RWPE2 (cell line): ENCODE data around the gene KCNH1.

ENCODE experiments used
- ATAC-seq: fragments of 200-7000 bp; cut with Tn5 transposase; 3 replicates; pipeline ENCODE4 v1.9.1; 2021; ENCODE audit warnings: low read depth
- DNase-seq: peaks from one replicate; pipeline ENCODE4 v3.0.0-alpha.2; 2020; ENCODE audit warnings: low spot score
- H3K27ac ChIP-seq: fragments of 450-650 bp; 2 replicates; pipeline ENCODE4 v1.5.1; 2017; ENCODE audit warnings: mild to moderate bottlenecking; ENCODE audit not compliant: poor library complexity, severe bottlenecking
- H3K27me3 ChIP-seq: fragments of 250-450 bp; sonication (Bioruptor Pico); 2 replicates; pipeline ENCODE4 v1.5.1; 2021; ENCODE audit warnings: mild to moderate bottlenecking, moderate library complexity; ENCODE audit not compliant: insufficient read depth, poor library complexity, severe bottlenecking
- H3K36me3 ChIP-seq: fragments of 250-450 bp; sonication (Bioruptor Pico); 2 replicates; pipeline ENCODE4 v1.5.1; 2020; ENCODE audit warnings: low read depth, mild to moderate bottlenecking, moderate library complexity
- H3K4me1 ChIP-seq: fragments of 250-450 bp; sonication (Bioruptor Pico); 2 replicates; pipeline ENCODE4 v1.5.1; 2021; ENCODE audit warnings: mild to moderate bottlenecking, moderate library complexity; ENCODE audit not compliant: insufficient read depth, poor library complexity, severe bottlenecking
- H3K4me3 ChIP-seq: fragments of 250-450 bp; sonication (Bioruptor Pico); 2 replicates; pipeline ENCODE4 v1.5.1; 2021; ENCODE audit warnings: mild to moderate bottlenecking, moderate library complexity; ENCODE audit not compliant: severe bottlenecking
- H3K9me3 ChIP-seq: fragments of 250-450 bp; sonication (Bioruptor Pico); 2 replicates; pipeline ENCODE4 v1.5.1; 2021; ENCODE audit warnings: mild to moderate bottlenecking, moderate library complexity; ENCODE audit not compliant: severe bottlenecking
- TF ChIP-seq, protein P1 (sequence below): fragments of 450-650 bp; IDR thresholded peaks from one replicate; pipeline ENCODE4 v1.5.1; 2017; ENCODE audit warnings: mild to moderate bottlenecking, moderate library complexity; ENCODE audit not compliant: poor library complexity, severe bottlenecking

The KCNH1 gene

DNA sequence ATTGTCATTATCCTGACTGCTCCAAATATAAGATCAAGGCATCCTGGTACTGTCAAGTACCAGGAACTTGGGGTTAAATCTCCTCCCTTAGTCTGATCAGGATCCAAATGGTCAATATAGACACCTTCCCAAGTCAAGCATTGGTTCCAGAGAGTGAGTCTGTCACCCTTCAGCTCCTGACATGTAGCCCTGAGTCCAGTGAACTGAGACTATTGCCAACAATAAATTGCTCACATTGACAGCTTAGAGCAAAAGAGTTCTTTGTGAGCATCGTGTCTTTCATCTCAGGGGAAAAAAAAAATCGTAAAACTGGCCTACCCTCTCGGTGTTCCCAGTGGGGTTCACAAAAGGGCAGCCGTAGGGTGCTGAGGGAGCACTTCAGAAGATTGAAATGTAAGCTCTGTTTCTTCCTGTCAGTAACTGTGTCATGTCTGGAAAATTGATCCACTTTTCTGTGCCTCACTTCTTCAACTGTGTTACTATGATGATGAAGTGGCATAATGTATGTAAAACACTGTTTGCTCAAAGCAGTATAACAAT, 228.5 kb downstream of the KCNH1 start:
- TF ChIP-seq, protein P1, sequence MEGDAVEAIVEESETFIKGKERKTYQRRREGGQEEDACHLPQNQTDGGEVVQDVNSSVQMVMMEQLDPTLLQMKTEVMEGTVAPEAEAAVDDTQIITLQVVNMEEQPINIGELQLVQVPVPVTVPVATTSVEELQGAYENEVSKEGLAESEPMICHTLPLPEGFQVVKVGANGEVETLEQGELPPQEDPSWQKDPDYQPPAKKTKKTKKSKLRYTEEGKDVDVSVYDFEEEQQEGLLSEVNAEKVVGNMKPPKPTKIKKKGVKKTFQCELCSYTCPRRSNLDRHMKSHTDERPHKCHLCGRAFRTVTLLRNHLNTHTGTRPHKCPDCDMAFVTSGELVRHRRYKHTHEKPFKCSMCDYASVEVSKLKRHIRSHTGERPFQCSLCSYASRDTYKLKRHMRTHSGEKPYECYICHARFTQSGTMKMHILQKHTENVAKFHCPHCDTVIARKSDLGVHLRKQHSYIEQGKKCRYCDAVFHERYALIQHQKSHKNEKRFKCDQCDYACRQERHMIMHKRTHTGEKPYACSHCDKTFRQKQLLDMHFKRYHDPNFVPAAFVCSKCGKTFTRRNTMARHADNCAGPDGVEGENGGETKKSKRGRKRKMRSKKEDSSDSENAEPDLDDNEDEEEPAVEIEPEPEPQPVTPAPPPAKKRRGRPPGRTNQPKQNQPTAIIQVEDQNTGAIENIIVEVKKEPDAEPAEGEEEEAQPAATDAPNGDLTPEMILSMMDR = no peak
- Histone ChIP-seq H3K4me3 (no peak overlapping the region), H3K4me1 (no peaks in the 10 kb centered on the region), H3K9me3 (no peaks in the 10 kb centered on the region), H3K36me3 (no peaks in the 10 kb centered on the region), H3K27ac (no peak overlapping the region), H3K27me3 (no peaks in the 10 kb centered on the region)
- DNase-seq = no peak
- no peak for ATAC-seq

DNA sequence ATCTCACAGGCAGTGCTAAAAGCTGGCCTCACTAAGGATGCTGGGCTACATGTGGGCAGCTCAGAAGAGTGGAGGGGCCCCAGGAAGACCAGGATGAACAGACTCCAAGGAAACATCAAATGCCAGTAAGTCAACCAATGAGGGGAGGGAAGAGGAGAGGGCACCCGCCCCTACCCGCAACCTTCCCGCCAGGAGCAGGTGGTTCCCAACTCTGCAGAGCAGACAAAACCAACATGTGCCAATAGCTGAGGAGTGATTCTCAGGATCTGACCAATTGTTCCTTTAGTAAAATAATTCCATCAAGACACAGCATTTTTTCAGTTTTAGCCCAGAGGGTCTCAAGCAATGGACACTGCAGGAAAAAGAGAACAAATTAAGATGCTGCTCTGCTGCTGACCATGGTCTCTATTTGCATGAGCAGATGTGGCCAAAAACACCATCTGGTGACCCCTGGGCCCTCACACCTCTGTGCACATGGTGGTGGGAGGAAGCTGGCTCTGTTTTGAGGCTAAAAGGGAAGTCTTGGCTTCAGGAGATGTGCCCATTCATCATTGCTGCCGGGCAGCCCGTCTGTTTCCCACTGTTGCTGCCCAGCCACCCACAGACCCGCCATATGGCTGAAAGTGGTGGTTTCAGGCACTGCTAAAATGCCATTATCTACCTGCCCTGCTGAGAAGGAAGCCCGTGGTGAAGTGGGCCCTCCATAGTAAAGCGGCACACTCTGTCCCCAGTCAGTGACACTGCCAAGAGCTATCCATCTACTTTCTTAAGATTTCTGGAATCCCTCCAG, 231.8 kb downstream of the KCNH1 start:
- no peak for DNase-seq
- Histone ChIP-seq H3K9me3 (no peaks in the 10 kb centered on the region), H3K4me1 (no peaks in the 10 kb centered on the region), H3K36me3 (no peaks in the 10 kb centered on the region), H3K27me3 (no peaks in the 10 kb centered on the region), H3K4me3 (no peak overlapping the region), H3K27ac (no peak overlapping the region)
- no peak for ATAC-seq
- TF ChIP-seq, protein P1 = no peak

DNA sequence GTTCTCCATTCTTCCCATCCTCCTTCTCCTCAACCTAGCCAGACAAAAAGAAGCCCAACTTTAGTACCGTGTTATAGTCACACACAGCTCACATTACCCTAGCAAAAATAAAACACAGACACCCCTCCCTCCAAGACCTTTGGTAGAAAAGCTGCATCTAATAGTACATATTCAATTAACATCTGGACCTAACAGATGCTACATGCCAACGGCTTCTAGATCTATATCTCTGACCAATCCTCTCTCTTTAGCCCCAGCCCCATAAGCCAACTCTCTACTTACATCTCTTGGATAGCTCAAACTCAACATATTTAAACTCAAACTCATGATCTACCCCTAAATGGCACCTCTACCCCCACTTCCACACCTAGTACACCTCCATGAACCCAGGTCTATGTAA, 233.1 kb downstream of the KCNH1 start:
- H3K9me3 ChIP-seq = no peaks in the 10 kb centered on the region
- H3K27me3 ChIP-seq = no peaks in the 10 kb centered on the region
- no peaks in the 10 kb centered on the region for H3K36me3 ChIP-seq
- H3K27ac ChIP-seq = no peak overlapping the region
- ATAC-seq (no peak), DNase-seq (no peak)
- H3K4me1 ChIP-seq = no peaks in the 10 kb centered on the region
- TF ChIP-seq, protein P1 = no peak
- no peak overlapping the region for H3K4me3 ChIP-seq

DNA sequence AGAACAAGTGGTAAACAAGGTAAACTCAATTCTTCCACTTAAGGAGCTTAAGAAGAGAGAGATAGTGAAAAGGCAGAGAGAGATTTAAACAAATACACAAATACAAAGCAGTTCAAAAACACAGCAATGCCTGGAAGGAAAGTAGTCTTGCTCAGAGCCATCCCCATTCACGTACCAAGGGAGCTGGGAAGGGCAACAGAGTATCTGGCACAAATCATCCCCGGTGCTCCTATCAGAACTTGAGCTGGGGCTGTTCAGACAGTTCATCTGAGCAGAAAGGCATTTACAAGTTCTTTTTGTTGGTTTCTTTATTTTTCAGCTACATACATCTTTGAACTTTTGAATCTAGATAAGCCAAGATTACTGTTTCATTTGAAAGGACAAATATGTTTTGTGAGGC, 233.9 kb downstream of the KCNH1 start:
- no peaks in the 10 kb centered on the region for H3K27me3 ChIP-seq
- ATAC-seq (no peak), DNase-seq (no peak)
- TF ChIP-seq, protein P1 = no peak
- H3K9me3 ChIP-seq = no peaks in the 10 kb centered on the region
- H3K4me3 ChIP-seq = no peak overlapping the region
- no peaks in the 10 kb centered on the region for H3K36me3 ChIP-seq
- H3K4me1 ChIP-seq = no peaks in the 10 kb centered on the region
- no peak overlapping the region for H3K27ac ChIP-seq

DNA sequence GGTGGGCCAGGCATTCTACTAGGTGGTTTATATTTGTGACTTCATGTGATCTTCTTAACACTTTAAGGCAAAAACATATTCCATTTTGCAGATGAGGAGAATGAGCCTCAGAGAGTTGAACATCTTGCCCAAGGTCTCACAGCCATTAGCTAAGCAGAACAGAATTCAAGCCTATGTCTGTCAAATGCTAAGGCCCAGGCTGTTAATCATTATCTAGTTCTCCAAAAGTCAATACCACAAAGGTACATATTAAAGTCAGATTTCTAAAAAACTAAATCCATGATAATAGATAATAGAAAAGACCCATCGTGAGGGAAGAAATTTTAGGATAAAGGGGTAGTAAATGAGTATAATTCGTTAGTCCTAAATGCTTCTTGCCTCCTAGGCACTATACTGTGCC, 234.3 kb downstream of the KCNH1 start:
- no peak overlapping the region for H3K4me3 ChIP-seq
- no peaks in the 10 kb centered on the region for H3K27me3 ChIP-seq
- no peak overlapping the region for H3K27ac ChIP-seq
- H3K36me3 ChIP-seq = no peaks in the 10 kb centered on the region
- H3K4me1 ChIP-seq = no peaks in the 10 kb centered on the region
- TF ChIP-seq, protein P1 = no peak
- DNase-seq = no peak
- no peak for ATAC-seq
- no peaks in the 10 kb centered on the region for H3K9me3 ChIP-seq
